GM12864 (cell line): ENCODE measurements around the gene NTSR1.

Source experiments
- DNase-seq: peaks from one replicate; pipeline ENCODE4 v3.0.0-alpha.2; 2011; ENCODE audit warnings: low read depth
- H3K4me3 ChIP-seq: 2 replicates; pipeline ENCODE4 v1.5.1; 2011; ENCODE audit warnings: mild to moderate bottlenecking, low read depth, low read length, control low read depth
- TF ChIP-seq, protein P1 (sequence below): IDR thresholded peaks from 2 replicates; pipeline ENCODE4 v1.5.1; 2011; ENCODE audit warnings: low read depth, mild to moderate bottlenecking, moderate library complexity, low read length, control low read depth, inconsistent platforms; ENCODE audit errors: missing control alignments

NTSR1 gene

DNA sequence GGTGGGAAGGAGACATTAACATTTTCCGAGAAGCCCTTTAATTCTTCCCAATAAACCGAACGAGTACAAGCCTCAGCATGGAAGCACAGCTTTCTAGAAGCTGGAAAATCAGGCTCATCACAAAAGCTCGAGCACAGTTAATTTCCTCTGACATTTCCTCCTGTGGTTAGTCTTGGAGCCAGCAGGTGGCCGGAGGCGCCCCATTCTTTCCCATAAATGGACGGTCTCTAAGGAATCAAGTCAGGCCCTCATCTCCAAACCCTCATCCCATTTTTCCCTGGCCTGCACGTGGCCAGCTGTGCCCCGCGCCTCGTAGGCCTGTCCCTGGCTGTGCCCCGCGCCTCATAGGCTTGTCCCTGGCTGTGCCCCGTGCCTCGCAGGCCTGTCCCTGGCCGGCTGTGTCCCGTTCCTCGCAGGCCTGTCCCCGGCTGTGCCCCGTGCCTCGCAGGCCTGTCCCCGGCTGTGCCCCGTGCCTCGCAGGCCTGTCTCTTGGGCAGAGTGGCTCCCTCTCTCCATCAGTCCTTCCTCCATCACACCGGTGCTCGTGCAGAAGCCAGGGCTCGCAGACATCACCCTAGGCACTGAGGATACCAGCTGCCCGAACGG, 19.7 kb upstream of the NTSR1 start:
- TF ChIP-seq, protein P1, sequence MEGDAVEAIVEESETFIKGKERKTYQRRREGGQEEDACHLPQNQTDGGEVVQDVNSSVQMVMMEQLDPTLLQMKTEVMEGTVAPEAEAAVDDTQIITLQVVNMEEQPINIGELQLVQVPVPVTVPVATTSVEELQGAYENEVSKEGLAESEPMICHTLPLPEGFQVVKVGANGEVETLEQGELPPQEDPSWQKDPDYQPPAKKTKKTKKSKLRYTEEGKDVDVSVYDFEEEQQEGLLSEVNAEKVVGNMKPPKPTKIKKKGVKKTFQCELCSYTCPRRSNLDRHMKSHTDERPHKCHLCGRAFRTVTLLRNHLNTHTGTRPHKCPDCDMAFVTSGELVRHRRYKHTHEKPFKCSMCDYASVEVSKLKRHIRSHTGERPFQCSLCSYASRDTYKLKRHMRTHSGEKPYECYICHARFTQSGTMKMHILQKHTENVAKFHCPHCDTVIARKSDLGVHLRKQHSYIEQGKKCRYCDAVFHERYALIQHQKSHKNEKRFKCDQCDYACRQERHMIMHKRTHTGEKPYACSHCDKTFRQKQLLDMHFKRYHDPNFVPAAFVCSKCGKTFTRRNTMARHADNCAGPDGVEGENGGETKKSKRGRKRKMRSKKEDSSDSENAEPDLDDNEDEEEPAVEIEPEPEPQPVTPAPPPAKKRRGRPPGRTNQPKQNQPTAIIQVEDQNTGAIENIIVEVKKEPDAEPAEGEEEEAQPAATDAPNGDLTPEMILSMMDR: no peak
- no peak for DNase-seq
- no peak overlapping the region for H3K4me3 ChIP-seq

- no peak for DNase-seq
- H3K4me3 ChIP-seq: no peak overlapping the region
- TF ChIP-seq, protein P1: no peak
These were observed 18.8 kb upstream of the NTSR1 start for GRCh38 chr20:62689861-62690260.

DNA sequence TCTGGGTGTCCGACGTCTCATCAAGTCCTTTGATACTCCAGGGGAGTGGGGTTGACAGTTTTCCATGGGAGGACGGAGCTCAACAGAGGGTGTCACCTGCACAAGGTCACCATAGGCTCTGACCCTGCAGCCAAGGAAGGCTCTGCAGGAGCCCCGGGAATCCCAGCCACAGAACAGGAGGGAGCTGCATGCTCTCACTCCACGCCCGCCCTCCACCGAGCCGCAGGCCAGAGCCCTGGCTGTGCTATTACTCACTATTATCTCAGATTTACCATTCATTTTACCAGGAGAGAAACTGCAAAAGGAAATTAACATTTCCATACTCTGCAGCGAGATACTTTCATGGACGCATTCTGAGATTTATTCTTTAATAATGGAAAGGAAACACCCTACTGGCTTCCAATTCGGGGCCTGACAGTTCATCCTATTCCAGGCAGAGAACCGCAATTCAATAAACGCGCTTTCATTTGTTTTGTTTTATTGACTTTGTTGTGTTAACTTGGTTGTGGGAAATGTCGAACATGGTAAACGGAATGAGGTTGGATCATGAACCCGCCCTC, 18.3 kb upstream of the NTSR1 start:
- TF ChIP-seq, protein P1: no peak
- H3K4me3 ChIP-seq: no peak overlapping the region
- DNase-seq: no peak

DNA sequence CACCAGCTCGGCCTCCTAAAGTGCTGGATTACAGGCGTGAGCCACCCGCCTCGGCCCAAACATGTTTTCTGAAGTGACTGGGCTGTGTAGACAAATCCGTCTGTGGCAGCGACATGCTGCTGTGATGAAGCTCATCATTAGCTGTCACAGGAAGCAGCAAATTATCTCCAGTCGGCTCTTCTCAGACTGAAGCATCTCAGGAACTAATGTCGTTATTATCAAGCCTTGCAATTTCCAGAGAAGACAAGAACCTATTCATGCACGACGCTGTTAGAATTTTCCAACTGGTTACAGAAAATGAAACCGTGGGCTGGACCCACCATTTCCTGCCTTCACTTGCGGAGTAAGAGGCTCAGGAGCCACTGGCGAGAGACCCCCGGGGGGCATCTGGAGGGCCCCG, 17.1 kb upstream of the NTSR1 start:
- TF ChIP-seq, protein P1: no peak
- DNase-seq: no peak
- no peak overlapping the region for H3K4me3 ChIP-seq

- no peak overlapping the region for H3K4me3 ChIP-seq
- DNase-seq: no peak
- TF ChIP-seq, protein P1: no peak
These were observed 16.5 kb upstream of the NTSR1 start for GRCh38 chr20:62692176-62692575.

- TF ChIP-seq, protein P1: no peak
- no peak for DNase-seq
- no peak overlapping the region for H3K4me3 ChIP-seq
These were observed 15.7 kb upstream of the NTSR1 start for GRCh38 chr20:62692801-62693523.
